COLO829 (cell line): Measurements from ENCODE around the gene OSER1.
"Not testable (repeated sequence)": the region's sequence is repeated elsewhere in the genome, so short reads cannot be mapped to it uniquely, and the experiment has no call there.

ENCODE experiments used
- DNase-seq: peaks from one replicate; pipeline ENCODE4 v3.0.0; 2012; ENCODE audit warnings: low spot score

Gene OSER1

DNA sequence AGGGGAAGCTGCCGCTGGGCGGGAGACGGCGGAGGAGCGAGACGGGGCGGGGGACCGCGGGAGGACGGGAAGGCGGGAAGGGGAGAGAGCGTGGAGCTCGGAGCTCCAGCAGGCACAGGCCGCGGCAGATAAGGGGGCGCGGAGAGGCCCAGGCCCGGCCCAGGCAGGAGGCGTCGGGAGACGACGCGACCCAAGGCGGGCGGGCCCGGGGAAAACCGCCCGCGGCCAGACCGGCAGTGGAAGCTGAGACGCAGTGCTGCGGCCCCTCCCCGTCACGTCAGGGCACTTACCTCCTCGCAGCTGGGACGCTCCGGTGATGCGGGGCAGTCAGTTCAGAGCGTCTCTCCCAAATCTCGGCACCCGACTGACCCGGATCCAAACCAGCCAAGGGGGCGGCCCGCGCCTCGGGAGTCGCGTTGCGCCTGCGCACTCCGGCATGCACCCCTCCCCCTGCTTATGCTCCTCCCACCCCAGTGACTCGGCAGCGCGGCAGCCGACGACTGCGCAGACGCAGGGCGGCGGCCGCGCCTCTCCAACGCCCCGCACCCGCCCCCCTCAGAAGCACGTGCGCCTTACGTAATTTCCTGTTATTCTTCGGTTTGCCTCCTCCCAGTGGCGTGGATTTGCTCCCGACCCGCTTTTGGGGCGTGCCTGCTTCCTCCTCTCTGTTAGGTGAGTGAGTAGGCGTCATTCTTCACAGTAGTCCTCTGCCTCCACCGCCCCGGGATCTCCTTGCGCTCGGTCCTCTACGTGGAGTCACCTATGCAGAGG is at the start of gene OSER1:
Gene OSER1 (minus strand): TSS at position 366 of the 771 bp plus-strand sequence. CDS start 3,814 bp downstream, outside the sequence.
- peak; percentile 99 for DNase-seq

- DNase-seq = no peak
Measured at GRCh38 chr20:44258226-44258890, 47.8 kb upstream of the OSER1 start.

GRCh38 chr20:44256961-44257360 is 46.4 kb upstream of the OSER1 start:
- no peak for DNase-seq

GRCh38 chr20:44255942-44256341 is 45.4 kb upstream of the OSER1 start:
- no peak for DNase-seq

- DNase-seq = no peak
Measured at GRCh38 chr20:44254073-44254472, 43.5 kb upstream of the OSER1 start.

DNA sequence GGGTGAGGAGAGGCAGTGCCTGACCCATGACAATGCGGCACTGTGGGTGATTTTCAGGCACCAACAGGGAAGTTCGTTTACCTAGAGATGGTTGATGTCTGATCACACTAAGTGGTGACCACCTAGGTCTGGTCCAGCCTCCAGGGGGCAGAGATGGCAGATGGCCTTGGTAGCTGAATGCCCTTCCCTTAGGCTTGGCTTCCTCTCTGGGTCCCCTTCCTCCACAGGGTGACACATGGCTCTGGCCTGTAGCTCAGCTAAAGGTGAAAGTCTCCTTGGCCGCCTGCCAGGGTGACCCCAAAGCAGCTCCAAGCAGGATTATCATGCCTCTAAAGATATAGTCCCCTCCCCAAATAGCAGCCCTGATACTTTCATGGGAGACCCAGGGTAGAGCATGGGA is 43.0 kb upstream of the OSER1 start:
- no peak for DNase-seq

DNA sequence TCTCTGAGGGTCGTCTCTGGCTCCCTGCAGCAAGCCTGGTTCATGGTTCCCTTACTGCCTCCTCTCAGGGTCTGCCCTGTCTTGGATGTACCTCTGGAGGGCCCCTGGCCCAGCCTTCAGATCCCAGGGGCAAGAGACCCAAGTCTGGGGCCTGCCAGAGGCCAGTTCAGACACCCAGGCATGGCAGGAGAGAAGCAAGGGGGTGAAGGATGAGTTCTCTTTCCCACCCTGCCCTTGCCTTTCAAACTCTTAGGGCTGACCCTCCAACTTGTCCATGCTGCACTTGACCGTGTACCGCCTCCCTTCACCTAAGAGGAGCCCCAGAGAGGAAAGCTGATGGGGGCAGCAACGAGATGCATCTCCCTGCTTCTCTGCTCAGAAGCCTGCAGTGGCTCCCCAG is 40.7 kb upstream of the OSER1 start:
- no peak for DNase-seq

- no peak for DNase-seq
Measured at GRCh38 chr20:44248410-44248759, 37.8 kb upstream of the OSER1 start.

DNA sequence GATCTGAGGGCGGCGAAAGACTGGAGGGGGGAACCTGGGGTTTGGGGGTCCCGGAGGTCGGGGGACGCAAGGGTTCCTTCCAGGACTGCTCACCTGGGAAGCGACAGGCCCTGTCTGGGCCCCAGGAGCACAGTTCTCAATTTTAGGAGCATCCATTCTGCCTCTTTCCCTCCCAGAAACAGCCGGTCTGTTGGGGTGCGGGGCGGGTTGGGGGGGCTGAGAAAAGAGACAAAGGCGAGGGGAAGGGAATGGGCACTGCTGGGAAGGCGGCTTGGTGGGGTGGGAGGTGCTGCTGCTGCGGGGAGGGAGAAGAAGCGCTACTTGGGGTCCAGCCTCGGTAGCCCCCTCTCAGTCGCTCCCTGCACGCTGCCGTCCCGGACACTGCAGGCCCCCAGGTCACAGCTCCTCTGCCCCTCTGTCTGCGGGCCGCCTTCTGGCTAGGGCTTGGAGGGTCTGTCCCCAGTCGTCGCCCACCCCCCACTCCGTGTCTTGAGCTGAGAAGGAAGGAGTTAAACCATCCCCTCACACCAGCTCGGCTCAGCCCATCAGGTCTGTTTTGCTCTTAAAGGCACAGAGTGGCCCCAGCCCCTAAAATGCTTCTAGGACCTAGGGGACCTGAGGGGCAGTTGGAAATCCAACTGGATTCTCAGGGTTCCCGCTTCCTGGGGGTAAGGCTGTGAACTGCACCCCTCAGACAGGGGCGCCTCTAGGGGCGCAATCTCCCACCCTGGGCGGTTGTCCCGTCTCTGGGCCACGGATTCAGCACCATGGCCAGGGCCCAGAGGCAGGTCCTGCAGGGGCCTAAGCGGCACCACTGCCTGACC is 37.2 kb upstream of the OSER1 start:
- DNase-seq = peak; percentile 45

DNA sequence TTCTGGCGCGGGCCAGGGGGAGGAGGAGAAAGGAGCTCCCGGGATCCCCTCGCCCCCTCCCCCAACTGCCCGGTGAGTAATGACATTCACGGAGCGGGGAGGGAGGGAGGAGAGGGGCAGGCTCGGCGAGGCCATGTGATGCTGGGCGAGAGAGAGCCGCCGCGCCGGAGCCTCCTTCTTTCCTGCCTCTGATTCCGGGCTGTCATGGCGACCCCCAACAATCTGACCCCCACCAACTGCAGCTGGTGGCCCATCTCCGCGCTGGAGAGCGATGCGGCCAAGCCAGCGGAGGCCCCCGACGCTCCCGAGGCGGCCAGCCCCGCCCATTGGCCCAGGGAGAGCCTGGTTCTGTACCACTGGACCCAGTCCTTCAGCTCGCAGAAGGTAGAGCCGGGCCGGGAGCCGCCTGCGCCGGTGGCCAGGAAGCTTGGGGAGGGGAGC is 36.6 kb upstream of the OSER1 start, which contains the start of gene GDAP1L1:
Gene GDAP1L1 (plus strand): TSS at position 178 of the 441 bp plus-strand sequence. CDS start 27 bp downstream, at position 205.
- DNase-seq = no peak

DNA sequence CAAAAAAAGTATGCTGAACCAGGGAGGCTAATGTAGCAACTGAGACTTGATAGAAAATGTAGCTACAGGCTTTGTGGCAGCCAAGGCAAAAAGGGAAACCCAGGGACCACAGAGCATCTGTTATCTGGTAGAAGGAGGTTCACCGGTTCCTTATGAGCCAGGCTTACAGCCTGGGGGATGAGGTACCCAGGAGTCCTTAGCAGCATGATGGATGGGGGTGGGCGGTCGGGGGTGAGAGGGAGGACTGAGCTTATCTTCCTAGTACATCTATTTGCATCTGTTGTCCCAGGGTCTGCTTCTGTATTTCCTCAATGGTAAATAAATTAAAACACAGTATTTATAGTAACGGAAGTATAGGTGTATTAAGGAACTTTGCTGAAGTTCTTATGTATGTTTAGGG is 35.4 kb upstream of the OSER1 start:
- DNase-seq = no peak

DNA sequence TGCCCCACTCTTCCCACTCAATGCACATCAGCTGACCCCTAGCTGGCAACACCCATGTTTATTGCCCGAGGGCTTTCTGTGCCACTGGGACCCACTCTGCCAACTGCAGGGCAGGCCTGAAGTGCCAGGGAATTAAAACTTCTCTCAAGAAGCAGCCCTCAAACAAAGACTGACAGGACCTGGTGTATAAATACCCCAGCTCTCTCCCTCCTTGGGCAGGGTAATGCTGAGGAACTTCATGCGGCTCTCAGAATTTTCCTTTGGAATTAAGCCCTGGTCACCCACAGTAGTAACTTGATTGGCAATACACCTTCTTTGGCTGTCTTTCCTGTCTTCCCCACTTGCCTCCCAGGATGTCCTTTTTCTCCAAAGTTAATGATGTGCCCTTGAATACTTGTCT is 31.2 kb upstream of the OSER1 start:
- no peak for DNase-seq

- DNase-seq = not testable (repeated sequence)
Measured at GRCh38 chr20:44236840-44237239, 26.3 kb upstream of the OSER1 start.

- DNase-seq = no peak
Measured at GRCh38 chr20:44235702-44236101, 25.1 kb upstream of the OSER1 start.

DNA sequence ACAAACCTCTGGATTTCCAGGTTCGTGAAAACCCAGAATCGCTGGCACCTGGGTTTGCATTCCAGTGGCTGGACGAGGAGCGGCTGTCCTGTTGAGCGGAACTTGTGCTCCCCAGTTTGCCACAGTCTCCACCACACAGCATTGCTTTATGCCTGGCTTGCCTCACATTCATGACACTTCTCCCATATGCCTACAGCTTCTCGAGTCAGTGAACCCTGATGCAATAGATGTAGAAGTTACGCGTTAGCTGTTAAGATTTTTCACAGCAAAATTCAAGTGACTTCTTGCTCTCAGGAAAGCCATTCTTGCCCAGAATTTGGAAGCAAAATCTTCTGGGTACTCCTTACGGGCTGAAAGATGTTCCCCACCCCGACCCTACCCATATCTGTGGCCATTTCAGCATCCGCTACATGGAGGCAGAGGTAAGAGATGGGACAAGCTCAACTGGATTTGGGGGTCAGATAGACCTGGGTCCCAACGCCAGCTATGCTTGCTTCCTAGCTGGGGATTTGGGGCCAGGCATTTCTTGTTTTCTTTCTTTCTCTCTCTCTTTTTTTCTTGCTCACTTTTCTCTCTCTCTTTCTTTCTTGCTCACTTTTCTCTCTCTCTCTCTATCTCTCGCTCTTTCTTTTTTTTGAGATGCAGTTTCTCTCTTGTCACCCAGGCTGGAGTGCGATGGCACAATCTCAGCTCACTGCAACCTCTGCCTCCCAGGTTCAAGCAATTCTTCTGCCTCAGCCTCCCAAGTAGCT is 24.2 kb upstream of the OSER1 start:
- DNase-seq = no peak

DNA sequence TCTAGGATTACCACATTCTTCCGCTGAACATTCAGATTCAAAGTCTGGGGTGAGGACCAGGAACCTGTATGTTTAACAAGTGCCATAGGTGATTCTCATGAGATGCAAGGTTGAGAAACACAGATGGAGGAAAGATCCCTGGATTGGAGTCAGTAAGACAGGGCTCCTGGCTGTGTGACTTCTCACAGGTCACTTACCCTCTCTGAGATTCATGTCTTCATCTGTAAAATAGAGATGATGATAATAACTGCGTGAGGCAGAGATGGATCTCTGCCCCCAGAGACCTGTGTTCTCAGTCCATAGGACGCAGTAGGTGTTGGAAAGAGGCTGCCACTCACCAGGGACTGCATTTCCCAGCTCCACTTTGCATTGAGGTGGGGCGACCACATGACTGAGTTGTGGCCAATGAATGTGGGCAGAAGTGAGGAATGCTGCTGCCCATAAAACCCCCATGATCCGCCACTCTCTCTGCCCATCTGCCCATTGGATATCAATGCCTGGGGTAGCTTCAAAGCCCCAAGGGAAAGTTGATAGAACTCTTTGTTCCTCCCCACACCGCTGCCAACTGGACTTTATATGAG is 23.0 kb upstream of the OSER1 start:
- DNase-seq = no peak

DNA sequence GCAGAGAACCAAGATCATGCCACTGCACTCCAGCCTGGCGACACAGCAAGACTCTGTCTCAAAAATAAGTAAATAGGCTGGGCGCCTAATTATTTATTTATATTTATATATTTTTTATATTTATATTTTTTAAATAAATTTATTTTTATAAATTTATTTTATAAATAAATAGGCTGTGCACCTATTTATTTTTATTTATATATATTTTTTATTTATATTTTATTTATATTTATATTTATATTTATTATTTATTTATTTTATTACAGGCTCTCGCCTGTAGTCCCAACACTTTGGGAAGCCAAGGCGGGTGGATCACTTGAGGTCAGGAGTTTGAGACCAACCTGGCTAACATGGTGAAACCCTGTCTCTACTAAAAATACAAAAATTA is 21.9 kb upstream of the OSER1 start:
- not testable (repeated sequence) for DNase-seq

DNA sequence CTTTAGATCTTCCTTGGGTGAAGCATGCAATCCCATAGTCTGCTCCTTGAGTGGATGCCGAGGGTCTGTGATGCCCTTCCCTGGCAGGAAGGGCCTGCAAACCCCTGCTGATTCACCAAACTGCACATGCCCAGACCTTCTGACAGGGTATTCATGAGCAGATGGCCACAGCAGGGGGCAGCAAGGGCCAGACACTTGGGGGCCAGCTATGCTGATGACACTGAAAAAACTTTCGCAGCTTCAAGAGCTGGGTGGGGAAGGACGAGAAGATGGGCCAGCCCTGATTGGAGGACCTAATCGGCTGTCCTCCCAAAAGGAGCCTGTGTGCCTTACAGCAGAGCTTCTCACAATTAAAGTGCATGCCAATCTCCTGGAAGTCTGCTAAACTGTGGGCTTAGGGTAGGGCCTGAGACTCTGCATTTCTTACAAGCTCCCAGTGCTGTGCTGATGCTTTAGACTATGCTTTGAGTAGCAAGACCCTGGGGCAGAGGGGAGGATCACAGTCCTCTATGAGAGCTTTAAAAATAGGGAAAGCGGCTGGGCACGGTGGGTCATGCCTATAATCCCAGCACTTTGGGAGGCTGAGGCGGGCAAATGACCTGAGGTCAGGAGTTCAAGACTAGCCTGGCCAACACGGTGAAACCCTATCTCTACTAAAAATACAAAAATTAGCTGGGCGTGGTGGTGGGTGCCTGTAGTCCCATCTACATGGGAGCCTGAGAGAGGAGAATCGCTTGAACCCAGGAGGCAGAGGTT is 21.3 kb upstream of the OSER1 start:
- DNase-seq = no peak

DNA sequence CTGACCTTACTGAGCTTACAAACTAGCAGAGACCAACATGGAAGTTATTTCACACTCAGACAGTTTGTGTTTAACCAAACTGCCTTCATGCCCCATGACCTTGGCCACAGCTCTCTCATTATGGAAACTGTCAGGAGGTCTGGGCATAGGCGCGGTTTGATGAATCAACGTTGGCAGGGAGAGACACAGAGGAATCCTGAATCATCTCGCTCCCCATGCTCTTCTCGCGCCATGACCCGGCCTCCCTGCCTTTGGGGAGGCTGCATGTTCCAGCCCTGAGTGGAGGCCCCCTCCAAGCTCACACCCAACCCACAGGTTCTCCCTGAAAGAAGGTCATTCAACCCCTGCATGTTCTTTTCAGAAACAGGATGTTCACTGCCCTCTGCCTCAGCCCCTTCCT is 20.6 kb upstream of the OSER1 start:
- no peak for DNase-seq

GRCh38 chr20:44228465-44229258 is 18.1 kb upstream of the OSER1 start:
- no peak for DNase-seq
